AG04450 (cell line): Measurements from ENCODE around the gene DCUN1D4. TPM values are rescaled to one million over a fixed set of nuclear protein-coding genes. Genes with fewer than 3 reads are reported as not detected.

Experiments used
- CTCF ChIA-PET: fragments of 300-600, 350-600 bp; formaldehyde crosslinking; extraction: SDS; loops from one replicate; lab custom pipeline; 2022; ENCODE audit warnings: antibody characterized with exemption, inconsistent platforms; lab: Charles Lee
- POLR2A ChIA-PET: fragments of 350-600 bp; formaldehyde crosslinking; extraction: SDS; loops from one replicate; lab custom pipeline; 2021; ENCODE audit warnings: antibody characterized with exemption, inconsistent platforms; lab: Yijun Ruan, JAX
- DNase-seq: peaks from one replicate; pipeline ENCODE4 v3.0.0-alpha.2; 2011; ENCODE audit warnings: low read depth, low spot score
- H3K27ac ChIP-seq: one replicate; pipeline ENCODE4 v1.5.1; 2012; ENCODE audit warnings: low read depth, low read length, control low read depth
- H3K27me3 ChIP-seq: one replicate; pipeline ENCODE4 v1.6.0; 2012; ENCODE audit warnings: low read length; ENCODE audit not compliant: control insufficient read depth, insufficient read depth
- H3K4me3 ChIP-seq: 2 replicates; pipeline ENCODE4 v1.5.1; 2011; ENCODE audit warnings: mild to moderate bottlenecking, low read depth, low read length, control low read depth
- H3K9me3 ChIP-seq: 2 replicates; pipeline ENCODE4 v1.5.1; 2012; ENCODE audit warnings: low read length; ENCODE audit not compliant: control insufficient read depth, insufficient read depth
- CTCF ChIP-seq: IDR thresholded peaks from 2 replicates; pipeline ENCODE4 v1.5.1; 2011; ENCODE audit warnings: low read depth, low read length, control low read depth, inconsistent platforms
- polyA plus RNA-seq: library from polyadenylated mRNA; depleted of rRNA; stranded (reverse); fragments of >200 nt; gene quantifications from 2 replicates; pipeline ENCODE4 v1.2.3, GENCODE V29; 2011

DCUN1D4 gene
- polyA plus RNA-seq, 1 experiment: 67.2 TPM

GRCh38 chr4:51874551-51874950 lies 31.6 kb downstream of the DCUN1D4 start:
- DNase-seq: no peak
- TF ChIP-seq CTCF: no peak
- H3K9me3 ChIP-seq: no peaks in the 10 kb centered on the region
- H3K27ac ChIP-seq: no peak overlapping the region
- H3K27me3 ChIP-seq: no peaks in the 10 kb centered on the region
- ChIA-PET POLR2A (no interaction called here), CTCF (interaction anchor here (0.6 kb wide), 1 partner anchor 21 kb away, joined by 3 read pairs; no protein-coding TSS in a partner anchor)
- H3K4me3 ChIP-seq: no peak overlapping the region

- DNase-seq: no peak
- Histone ChIP-seq H3K27me3 (no peaks in the 10 kb centered on the region), H3K4me3 (no peak overlapping the region), H3K9me3 (no peaks in the 10 kb centered on the region), H3K27ac (no peak overlapping the region)
- POLR2A ChIA-PET: no interaction called here
- TF ChIP-seq CTCF: no peak
- CTCF ChIA-PET: interaction anchor here (2.1 kb wide), 1 partner anchor 18 kb away, joined by 13 read pairs; no protein-coding TSS in a partner anchor
These were observed 35.5 kb downstream of the DCUN1D4 start for GRCh38 chr4:51878431-51878830.

DNA sequence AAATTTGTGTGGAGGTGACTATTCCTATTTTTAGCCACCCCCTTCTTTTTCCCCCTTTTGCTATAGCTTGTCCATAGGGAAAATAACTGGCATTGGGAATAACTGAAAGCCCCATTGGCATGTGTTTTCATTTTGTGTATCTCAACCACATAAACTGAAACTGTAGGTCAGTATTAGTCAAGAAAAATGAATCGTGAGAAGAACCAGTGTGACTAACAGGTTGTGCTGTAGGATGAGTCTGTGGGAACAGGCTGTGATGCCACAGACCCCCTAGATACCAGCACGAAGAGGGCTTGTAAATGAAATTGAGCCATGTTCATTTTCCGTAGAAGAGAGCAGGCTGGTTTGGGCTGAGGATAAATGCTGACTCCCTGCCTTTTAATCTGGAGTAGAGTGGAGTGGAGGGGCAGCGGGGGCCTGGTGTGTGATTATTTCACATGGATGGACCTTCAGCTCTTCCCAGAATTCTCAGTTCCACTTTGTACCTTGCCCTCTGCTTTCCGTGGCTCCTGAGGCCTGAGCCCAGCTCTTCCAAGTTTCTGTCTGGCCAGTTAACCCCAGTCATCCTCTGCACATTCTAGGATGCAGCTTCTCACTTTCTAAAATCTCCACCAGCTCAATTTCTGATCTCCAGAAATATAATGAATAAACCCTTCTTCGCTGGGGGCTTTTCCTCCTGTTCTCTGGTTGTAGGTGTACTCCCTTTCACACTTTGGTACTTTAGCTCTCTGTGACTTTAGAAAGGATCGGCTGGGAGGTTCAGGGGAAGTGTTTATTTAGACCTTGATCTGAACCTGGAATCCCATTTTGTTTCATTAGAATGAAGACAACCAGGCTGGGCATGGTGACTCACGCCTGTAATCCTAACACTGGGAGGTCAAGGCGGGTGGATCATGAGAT lies 37.3 kb downstream of the DCUN1D4 start:
- CTCF ChIA-PET: interaction anchor here (2.2 kb wide), 1 partner anchor 15 kb away, joined by 16 read pairs; no protein-coding TSS in a partner anchor
- no peak overlapping the region for H3K27ac ChIP-seq
- POLR2A ChIA-PET: interaction anchor here (1.0 kb wide), 1 partner anchor 9 kb away, joined by 3 read pairs; no protein-coding TSS in a partner anchor
- no peaks in the 10 kb centered on the region for H3K9me3 ChIP-seq
- no peak overlapping the region for H3K4me3 ChIP-seq
- H3K27me3 ChIP-seq: no peaks in the 10 kb centered on the region
- no peak for TF ChIP-seq CTCF
- no peak for DNase-seq

GRCh38 chr4:51884055-51884454 lies 41.1 kb downstream of the DCUN1D4 start:
- no peaks in the 10 kb centered on the region for H3K9me3 ChIP-seq
- POLR2A ChIA-PET: no interaction called here
- H3K27me3 ChIP-seq: no peaks in the 10 kb centered on the region
- no peak for DNase-seq
- no peak overlapping the region for H3K4me3 ChIP-seq
- no peak for TF ChIP-seq CTCF
- no peak overlapping the region for H3K27ac ChIP-seq
- CTCF ChIA-PET: interaction anchor here (1.1 to 5.8 kb wide), 3 partner anchors 12 to 126 kb away, joined by 3 to 54 read pairs (median 3); no protein-coding TSS in a partner anchor

- ChIA-PET POLR2A (no interaction called here), CTCF (interaction anchor here (1.1 to 5.8 kb wide), 3 partner anchors 12 to 125 kb away, joined by 3 to 54 read pairs (median 3); no protein-coding TSS in a partner anchor)
These were observed 41.7 kb downstream of the DCUN1D4 start for GRCh38 chr4:51884606-51885005.

More at GRCh38 chr4:51884606-51885005, 41.7 kb downstream of the DCUN1D4 start:
- no peak for DNase-seq
- Histone ChIP-seq H3K27ac (no peak overlapping the region), H3K27me3 (no peaks in the 10 kb centered on the region), H3K4me3 (no peak overlapping the region), H3K9me3 (no peaks in the 10 kb centered on the region)
- TF ChIP-seq CTCF: no peak
